Uterus (tissue), 2 donors: ENCODE data around the gene LSR.

Source experiments
- POLR2A ChIP-seq, 2 donors: fragments of 450-650 bp; IDR thresholded peaks; one replicate each; pipeline ENCODE4 v1.6.1; 2016; ENCODE audit warnings: antibody characterized with exemption in 2 of 2, mild to moderate bottlenecking in 1 of 2, moderate library complexity in 1 of 2
- TF ChIP-seq, protein P1 (sequence below), 4 experiments: fragments of 200-600 bp in 2 of 4; fragments of 450-650 bp in 2 of 4; sonication (generic) in 2 of 4; IDR thresholded peaks; one replicate each; pipeline ENCODE4 v1.5.1; 2016 to 2019; ENCODE audit warnings: antibody characterized with exemption in 4 of 4, mild to moderate bottlenecking in 2 of 4, moderate library complexity in 1 of 4

DNA sequence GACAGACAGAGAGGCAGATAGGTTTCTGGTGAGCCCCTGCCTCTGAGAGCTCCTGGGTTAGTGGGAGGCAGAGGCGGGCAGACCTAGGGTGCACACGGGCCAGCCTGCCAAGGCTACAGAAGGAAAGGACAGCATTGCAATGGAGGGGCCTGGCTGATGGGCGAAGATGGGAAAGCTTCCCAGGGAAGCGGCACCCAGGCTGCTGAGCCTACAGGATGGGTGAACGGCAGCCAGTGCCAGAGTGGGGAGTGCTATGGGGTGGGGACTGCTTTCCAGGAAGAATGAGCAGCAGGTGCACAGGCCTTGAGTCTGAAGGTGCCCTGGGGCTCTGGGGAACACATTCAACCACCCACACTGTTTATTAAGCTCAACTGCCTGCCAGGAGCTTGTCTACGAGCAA is 42.5 kb downstream of the LSR start:
- TF ChIP-seq, protein P1, sequence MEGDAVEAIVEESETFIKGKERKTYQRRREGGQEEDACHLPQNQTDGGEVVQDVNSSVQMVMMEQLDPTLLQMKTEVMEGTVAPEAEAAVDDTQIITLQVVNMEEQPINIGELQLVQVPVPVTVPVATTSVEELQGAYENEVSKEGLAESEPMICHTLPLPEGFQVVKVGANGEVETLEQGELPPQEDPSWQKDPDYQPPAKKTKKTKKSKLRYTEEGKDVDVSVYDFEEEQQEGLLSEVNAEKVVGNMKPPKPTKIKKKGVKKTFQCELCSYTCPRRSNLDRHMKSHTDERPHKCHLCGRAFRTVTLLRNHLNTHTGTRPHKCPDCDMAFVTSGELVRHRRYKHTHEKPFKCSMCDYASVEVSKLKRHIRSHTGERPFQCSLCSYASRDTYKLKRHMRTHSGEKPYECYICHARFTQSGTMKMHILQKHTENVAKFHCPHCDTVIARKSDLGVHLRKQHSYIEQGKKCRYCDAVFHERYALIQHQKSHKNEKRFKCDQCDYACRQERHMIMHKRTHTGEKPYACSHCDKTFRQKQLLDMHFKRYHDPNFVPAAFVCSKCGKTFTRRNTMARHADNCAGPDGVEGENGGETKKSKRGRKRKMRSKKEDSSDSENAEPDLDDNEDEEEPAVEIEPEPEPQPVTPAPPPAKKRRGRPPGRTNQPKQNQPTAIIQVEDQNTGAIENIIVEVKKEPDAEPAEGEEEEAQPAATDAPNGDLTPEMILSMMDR (IDR thresholded peaks at IDR 0.05), result no peak
- TF ChIP-seq POLR2A (IDR thresholded peaks at IDR 0.05), result no peak
